CD4-positive, alpha-beta T cell (primary cell): Measurements from ENCODE around the gene ANAPC4. TPM values are rescaled to one million over a fixed set of nuclear protein-coding genes. Genes with fewer than 3 reads are reported as not detected.
"Not testable (repeated sequence)": the region's sequence is repeated elsewhere in the genome, so short reads cannot be mapped to it uniquely, and the experiment has no call there.

Experiments
- ATAC-seq: fragments of 200-7000 bp; cut with Tn5 transposase; one replicate; pipeline ENCODE4 v1.10.0; 2022; ENCODE audit warnings: mild to moderate bottlenecking; ENCODE audit not compliant: poor library complexity
- CTCF ChIA-PET: fragments of 350-600 bp; sonication (Branson Sonifier 250); formaldehyde crosslinking; loops from one replicate; lab custom pipeline; 2021; ENCODE audit warnings: antibody characterized with exemption, inconsistent platforms; lab: Charles Lee
- POLR2A ChIA-PET: fragments of 350-600 bp; sonication (Branson Sonifier 250); formaldehyde crosslinking; loops from one replicate; lab custom pipeline; 2021; ENCODE audit warnings: antibody characterized with exemption, inconsistent platforms; lab: Charles Lee
- DNase-seq, 14 experiments: peaks; one replicate each; pipeline ENCODE4 v3.0.0-alpha.2; 2013 to 2020; ENCODE audit warnings: mixed read lengths in 2 of 14
- H3K27ac ChIP-seq, 2 donors: one replicate each; pipeline versions ENCODE4 v1.5.1 to v1.7.0; 2013; ENCODE audit warnings: low read length in 2 of 2, low read depth in 1 of 2, mild to moderate bottlenecking in 1 of 2
- H3K27me3 ChIP-seq, 2 experiments: 1 replicate in 1 of 2; 2 replicates in 1 of 2; pipeline versions ENCODE4 v1.6.1 to v1.7.0; 2013; ENCODE audit warnings: low read length in 2 of 2, control low read depth in 1 of 2, mild to moderate bottlenecking in 1 of 2, moderate library complexity in 1 of 2; ENCODE audit not compliant: insufficient read depth in 2 of 2, control insufficient read depth in 1 of 2
- H3K36me3 ChIP-seq: one replicate; pipeline ENCODE4 v1.6.1; 2013; ENCODE audit warnings: low read length, control low read depth; ENCODE audit not compliant: insufficient read depth
- H3K4me1 ChIP-seq: one replicate; pipeline ENCODE4 v1.6.1; 2013; ENCODE audit warnings: low read length, control low read depth; ENCODE audit not compliant: insufficient read depth
- H3K4me3 ChIP-seq: one replicate; pipeline ENCODE4 v1.5.1; 2013; ENCODE audit warnings: mild to moderate bottlenecking, low read length, moderate library complexity
- H3K9me3 ChIP-seq, 2 experiments: 1 replicate in 1 of 2; 2 replicates in 1 of 2; pipeline versions ENCODE4 v1.6.1 to v1.7.0; 2013; ENCODE audit warnings: low read length in 2 of 2, mild to moderate bottlenecking in 2 of 2, control low read depth in 1 of 2, moderate library complexity in 1 of 2; ENCODE audit not compliant: control insufficient read depth in 1 of 2, insufficient read depth in 1 of 2
- H3K27ac Mint-ChIP-seq: one replicate; pipeline ENCODE4 v1.8.0; 2020; ENCODE audit warnings: mixed read lengths
- H3K27me3 Mint-ChIP-seq: one replicate; pipeline ENCODE4 v1.8.0; 2021; ENCODE audit warnings: mixed read lengths
- H3K36me3 Mint-ChIP-seq: one replicate; pipeline ENCODE4 v1.8.0; 2021; ENCODE audit warnings: low read depth, mixed read lengths
- H3K4me1 Mint-ChIP-seq: one replicate; pipeline ENCODE4 v1.8.0; 2021; ENCODE audit warnings: low read depth, mixed read lengths
- H3K4me3 Mint-ChIP-seq: one replicate; pipeline ENCODE4 v1.8.0; 2020; ENCODE audit warnings: mild to moderate bottlenecking, mixed read lengths
- H3K9me3 Mint-ChIP-seq: one replicate; pipeline ENCODE4 v1.8.0; 2020; ENCODE audit warnings: mixed read lengths
- CTCF ChIP-seq: fragments of 200-600 bp; IDR thresholded peaks from one replicate; pipeline ENCODE4 v1.8.0; 2022; ENCODE audit warnings: antibody characterized with exemption, mild to moderate bottlenecking
- intact Hi-C, 2 experiments: fragments of 100-400 bp; cut with DNase I in 1 of 2; cut with micrococcal nuclease in 1 of 2; formaldehyde crosslinking; loops; one replicate each; pipeline versions ENCODE4 v1.15.1 to v1.9.0; 2023 to 2025; cut with DNase I, micrococcal nuclease
- total RNA-seq, 174 experiments: library from RNA in 2 of 174; stranded (reverse) in 2 of 174; gene quantifications; one replicate each; pipeline ENCODE4 v1.2.3 and lab custom pipeline; 2021 to 2026

Gene ANAPC4
- total RNA-seq, 2 experiments from 2014 or later: 24.4 to 26.0 TPM

DNA sequence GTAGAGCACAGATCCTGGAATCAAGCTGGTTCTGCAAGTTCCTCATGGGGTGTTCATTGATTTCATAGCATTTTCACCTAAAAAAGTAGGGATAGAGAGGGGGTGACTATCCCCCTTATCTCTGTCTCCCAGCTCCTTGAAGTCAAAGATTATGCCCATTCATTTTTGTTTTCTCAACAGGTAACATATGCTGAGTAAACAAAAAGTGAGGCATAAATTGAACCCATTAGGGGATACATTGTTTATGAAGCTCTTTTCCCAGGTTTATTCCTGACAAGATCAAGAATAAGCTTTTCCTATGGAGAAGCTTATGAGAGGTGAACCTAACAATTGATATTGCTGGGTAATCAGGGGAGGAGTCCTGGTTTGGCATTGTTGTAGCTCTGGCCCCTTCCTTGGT, 9.2 kb upstream of the ANAPC4 start:
- intact Hi-C loops: loop anchor here (2.0 kb wide), 1 partner anchor 187 kb away; no protein-coding TSS in a partner anchor
- Histone ChIP-seq H3K4me1 (no peaks in the 10 kb centered on the region), H3K27me3 (no peaks in the 10 kb centered on the region), H3K4me3 (no peak overlapping the region), H3K9me3 (no peaks in the 10 kb centered on the region), H3K36me3 (peaks cover 20% of the 10 kb centered on the region), H3K27ac (no peak overlapping the region)
- H3K36me3 Mint-ChIP-seq: peaks cover 26% of the 10 kb centered on the region
- no peak for ATAC-seq
- no peak overlapping the region for H3K27ac Mint-ChIP-seq
- H3K9me3 Mint-ChIP-seq: no peaks in the 10 kb centered on the region
- H3K4me1 Mint-ChIP-seq: no peaks in the 10 kb centered on the region
- ChIA-PET CTCF (interaction anchor here (2.8 kb wide), 1 partner anchor 55 kb away, joined by 18 read pairs; the partner anchor contains the start of gene ZCCHC4), POLR2A (interaction anchor here (1.6 to 1.7 kb wide), 2 partner anchors 55 to 189 kb away, joined by 3 to 5 read pairs; partner anchors contain the start of gene ZCCHC4)
- TF ChIP-seq CTCF: no peak
- no peak for DNase-seq
- no peaks in the 10 kb centered on the region for H3K27me3 Mint-ChIP-seq
- H3K4me3 Mint-ChIP-seq: no peak overlapping the region

- intact Hi-C loops: loop anchor here in 1 of 2 experiments (2.0 kb wide), 1 partner anchor 188 kb away; no protein-coding TSS in a partner anchor
- Histone ChIP-seq H3K27me3 (no peaks in the 10 kb centered on the region), H3K36me3 (peaks cover 18% of the 10 kb centered on the region), H3K9me3 (no peaks in the 10 kb centered on the region), H3K4me1 (no peaks in the 10 kb centered on the region), H3K27ac (no peak overlapping the region), H3K4me3 (no peak overlapping the region)
- peaks cover 22% of the 10 kb centered on the region for H3K36me3 Mint-ChIP-seq
- ATAC-seq: no peak
- H3K27me3 Mint-ChIP-seq: no peaks in the 10 kb centered on the region
- no peaks in the 10 kb centered on the region for H3K4me1 Mint-ChIP-seq
- TF ChIP-seq CTCF: no peak
- no peak overlapping the region for H3K27ac Mint-ChIP-seq
- POLR2A ChIA-PET: interaction anchor here (1.7 kb wide), 1 partner anchor 56 kb away, joined by 5 read pairs; the partner anchor contains the start of gene ZCCHC4
- DNase-seq: no peak
- H3K4me3 Mint-ChIP-seq: no peak overlapping the region
- no peaks in the 10 kb centered on the region for H3K9me3 Mint-ChIP-seq
- CTCF ChIA-PET: interaction anchor here (2.8 kb wide), 1 partner anchor 56 kb away, joined by 18 read pairs; the partner anchor contains the start of gene ZCCHC4
Observed at GRCh38 chr4:25368315-25368714, 8.7 kb upstream of the ANAPC4 start.

GRCh38 chr4:25370242-25370641, 6.8 kb upstream of the ANAPC4 start:
- Mint-ChIP-seq H3K9me3 (no peaks in the 10 kb centered on the region), H3K4me3 (no peak overlapping the region), H3K36me3 (peaks cover 14% of the 10 kb centered on the region), H3K27me3 (no peaks in the 10 kb centered on the region), H3K4me1 (peaks cover 1% of the 10 kb centered on the region), H3K27ac (no peak overlapping the region)
- no peaks in the 10 kb centered on the region for H3K9me3 ChIP-seq
- H3K4me1 ChIP-seq: no peaks in the 10 kb centered on the region
- intact Hi-C loops: loop anchor here in 1 of 2 experiments (10.0 kb wide), 1 partner anchor 945 kb away; no protein-coding TSS in a partner anchor
- no peak for DNase-seq
- H3K27ac ChIP-seq: no peak overlapping the region
- no peak for ATAC-seq
- peaks cover 12% of the 10 kb centered on the region for H3K36me3 ChIP-seq
- H3K4me3 ChIP-seq: no peak overlapping the region
- ChIA-PET POLR2A (no interaction called here), CTCF (no interaction called here)
- TF ChIP-seq CTCF: no peak
- H3K27me3 ChIP-seq: no peaks in the 10 kb centered on the region

DNA sequence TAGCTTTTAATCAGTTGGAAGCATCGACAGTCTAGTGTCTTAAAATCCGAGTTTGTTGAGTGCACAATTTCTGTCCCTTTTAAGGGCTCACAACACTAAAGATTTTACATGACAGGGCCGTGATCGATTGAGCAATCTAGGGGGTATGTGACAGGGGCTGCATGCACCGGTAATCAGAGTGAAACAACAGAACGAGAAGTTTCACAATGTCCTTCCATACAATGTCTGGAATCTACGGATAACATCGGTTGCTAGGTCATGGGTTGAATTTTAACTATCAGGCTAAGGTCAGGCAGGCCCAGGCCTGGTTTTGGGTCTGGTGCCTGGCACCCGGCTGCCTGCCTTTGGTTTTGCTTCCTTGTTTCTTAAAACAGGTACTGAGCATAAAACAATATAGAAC, 4.5 kb upstream of the ANAPC4 start:
- CTCF ChIA-PET, H3K27ac ChIP-seq, H3K9me3 ChIP-seq, DNase-seq, H3K27ac Mint-ChIP-seq, H3K27me3 ChIP-seq, H3K4me1 Mint-ChIP-seq, H3K9me3 Mint-ChIP-seq, H3K27me3 Mint-ChIP-seq, POLR2A ChIA-PET, ATAC-seq, H3K4me3 Mint-ChIP-seq, H3K36me3 ChIP-seq, H3K4me1 ChIP-seq, H3K4me3 ChIP-seq: not testable (repeated sequence)
- H3K36me3 Mint-ChIP-seq: peaks cover 13% of the 10 kb centered on the region
- intact Hi-C loops: loop anchor here in 1 of 2 experiments (10.0 kb wide), 1 partner anchor 942 kb away; no protein-coding TSS in a partner anchor
